GM12874 (cell line): ENCODE measurements around the gene VPS26B.

Experiments used
- CTCF ChIP-seq: IDR thresholded peaks from 2 replicates; pipeline ENCODE4 v1.5.1; 2011; ENCODE audit warnings: low read depth, mild to moderate bottlenecking, control low read depth, low read length, moderate library complexity; ENCODE audit not compliant: insufficient read depth

VPS26B gene

GRCh38 chr11:134223836-134224709 lies at the start of gene VPS26B, which contains the start of gene NCAPD3:
Gene VPS26B (plus strand): TSS chr11:134224671. CDS start chr11:134225123, 452 bp downstream.
Gene NCAPD3 (minus strand): TSS chr11:134223967. CDS start chr11:134223926, 41 bp downstream.
- TF ChIP-seq CTCF, result no peak

GRCh38 chr11:134176284-134176683 lies 48.2 kb upstream of the VPS26B start:
- no peak for TF ChIP-seq CTCF

- no peak for TF ChIP-seq CTCF
These were observed 46.3 kb upstream of the VPS26B start for GRCh38 chr11:134178032-134178674.

GRCh38 chr11:134181707-134182106 lies 42.8 kb upstream of the VPS26B start:
- no peak for TF ChIP-seq CTCF

- no peak for TF ChIP-seq CTCF
These were observed 27.7 kb upstream of the VPS26B start for GRCh38 chr11:134196756-134197155.

- no peak for TF ChIP-seq CTCF
These were observed 24.9 kb upstream of the VPS26B start for GRCh38 chr11:134199531-134199930.

- TF ChIP-seq CTCF, result no peak
These were observed 23.8 kb upstream of the VPS26B start for GRCh38 chr11:134200688-134201087.
